Transverse colon (tissue), 4 donors: ENCODE measurements around the gene LRRC58.

Experiments
- POLR2AphosphoS5 ChIP-seq, 3 donors: sonication (generic); formaldehyde crosslinking; IDR thresholded peaks; one replicate each; pipeline ENCODE4 v1.6.1; 2016; ENCODE audit warnings: antibody characterized with exemption in 3 of 3
- TF ChIP-seq, protein P1 (sequence below), 5 experiments: fragments of 200-600 bp in 3 of 5; fragments of 450-650 bp in 2 of 5; sonication (generic) in 3 of 5; IDR thresholded peaks; 1 replicate in 2 of 5; 2 replicates in 3 of 5; pipeline ENCODE4 v1.5.1; 2016 to 2017; ENCODE audit warnings: antibody characterized with exemption in 5 of 5, inconsistent platforms in 3 of 5, mild to moderate bottlenecking in 2 of 5, moderate library complexity in 1 of 5

DNA sequence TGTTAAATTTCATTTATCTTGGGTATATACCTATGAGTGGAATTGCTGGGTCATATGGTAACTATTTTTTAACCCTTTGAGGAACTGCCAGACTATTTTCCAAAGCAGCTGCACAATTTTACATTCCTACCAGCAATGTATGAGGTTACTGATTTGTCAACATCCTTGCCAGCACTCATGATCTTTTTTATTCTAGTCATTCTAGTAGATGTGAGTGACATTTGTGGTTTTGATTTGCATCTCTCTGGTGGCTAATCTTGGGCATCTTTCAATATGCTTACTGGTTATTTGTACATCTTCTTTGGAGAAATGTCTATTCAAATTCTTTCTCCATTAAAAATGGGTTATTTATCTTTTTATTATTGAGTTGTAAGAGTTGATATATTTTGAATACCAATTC lies 21.3 kb upstream of the LRRC58 start:
- TF ChIP-seq, protein P1, sequence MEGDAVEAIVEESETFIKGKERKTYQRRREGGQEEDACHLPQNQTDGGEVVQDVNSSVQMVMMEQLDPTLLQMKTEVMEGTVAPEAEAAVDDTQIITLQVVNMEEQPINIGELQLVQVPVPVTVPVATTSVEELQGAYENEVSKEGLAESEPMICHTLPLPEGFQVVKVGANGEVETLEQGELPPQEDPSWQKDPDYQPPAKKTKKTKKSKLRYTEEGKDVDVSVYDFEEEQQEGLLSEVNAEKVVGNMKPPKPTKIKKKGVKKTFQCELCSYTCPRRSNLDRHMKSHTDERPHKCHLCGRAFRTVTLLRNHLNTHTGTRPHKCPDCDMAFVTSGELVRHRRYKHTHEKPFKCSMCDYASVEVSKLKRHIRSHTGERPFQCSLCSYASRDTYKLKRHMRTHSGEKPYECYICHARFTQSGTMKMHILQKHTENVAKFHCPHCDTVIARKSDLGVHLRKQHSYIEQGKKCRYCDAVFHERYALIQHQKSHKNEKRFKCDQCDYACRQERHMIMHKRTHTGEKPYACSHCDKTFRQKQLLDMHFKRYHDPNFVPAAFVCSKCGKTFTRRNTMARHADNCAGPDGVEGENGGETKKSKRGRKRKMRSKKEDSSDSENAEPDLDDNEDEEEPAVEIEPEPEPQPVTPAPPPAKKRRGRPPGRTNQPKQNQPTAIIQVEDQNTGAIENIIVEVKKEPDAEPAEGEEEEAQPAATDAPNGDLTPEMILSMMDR (IDR thresholded peaks at IDR 0.05): no peak
- no peak for TF ChIP-seq POLR2AphosphoS5 (IDR thresholded peaks at IDR 0.05)
